ENCODE data around the gene IDNK.

Gene IDNK

GRCh38 chr9:83636813-83637212, 13.9 kb downstream of the IDNK start:
- no peak for DNase-seq

GRCh38 chr9:83637389-83637788, 14.4 kb downstream of the IDNK start:
- DNase-seq = no peak

- no peak for DNase-seq
Observed at GRCh38 chr9:83639266-83639665, 16.3 kb downstream of the IDNK start.

DNA sequence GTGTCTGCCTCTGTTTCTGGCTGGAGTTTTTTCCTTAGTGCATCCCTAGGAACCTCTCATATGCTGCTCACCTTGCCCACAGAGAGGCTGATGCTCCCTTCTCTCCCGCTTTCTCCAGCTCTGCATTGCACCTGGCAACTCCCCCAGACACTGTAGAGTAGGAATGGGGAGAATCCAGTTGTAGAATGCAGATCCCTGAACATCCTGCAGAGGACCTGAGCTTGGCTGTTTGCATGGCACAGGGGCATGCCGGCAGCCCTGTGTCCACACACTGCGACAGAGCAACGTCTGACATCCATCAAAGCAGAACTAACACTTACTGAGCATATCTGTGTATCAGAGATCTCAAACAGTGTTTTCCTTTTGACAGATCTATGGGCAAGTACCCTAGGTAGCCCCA, 19.9 kb downstream of the IDNK start:
- no peak for DNase-seq

GRCh38 chr9:83646500-83647239, 23.7 kb downstream of the IDNK start:
- no peak for DNase-seq

GRCh38 chr9:83649080-83649479, 26.1 kb downstream of the IDNK start:
- DNase-seq = peak; percentile 65

- no peak for DNase-seq
Observed at GRCh38 chr9:83649515-83649914, 26.6 kb downstream of the IDNK start.

GRCh38 chr9:83651558-83651957, 28.6 kb downstream of the IDNK start:
- DNase-seq = no peak

DNA sequence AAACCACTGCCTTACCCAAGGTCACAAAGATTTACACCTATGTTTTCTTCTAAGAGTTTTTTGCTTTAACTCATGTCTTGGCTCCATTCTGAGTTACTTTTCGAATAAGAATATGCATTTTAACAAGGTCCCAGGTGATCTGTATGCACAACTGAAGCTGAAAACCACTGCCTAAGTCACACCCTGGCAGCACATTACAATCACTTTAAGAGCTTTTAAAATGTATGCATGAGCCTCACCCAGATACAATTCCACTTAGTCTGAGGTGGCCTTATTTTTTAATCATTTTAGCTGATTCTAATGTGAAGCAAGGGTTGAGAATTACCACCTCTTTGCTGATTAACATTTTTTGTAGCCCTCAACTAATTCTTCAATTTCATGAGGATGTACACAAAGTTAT, 29.5 kb downstream of the IDNK start:
- no peak for DNase-seq

DNA sequence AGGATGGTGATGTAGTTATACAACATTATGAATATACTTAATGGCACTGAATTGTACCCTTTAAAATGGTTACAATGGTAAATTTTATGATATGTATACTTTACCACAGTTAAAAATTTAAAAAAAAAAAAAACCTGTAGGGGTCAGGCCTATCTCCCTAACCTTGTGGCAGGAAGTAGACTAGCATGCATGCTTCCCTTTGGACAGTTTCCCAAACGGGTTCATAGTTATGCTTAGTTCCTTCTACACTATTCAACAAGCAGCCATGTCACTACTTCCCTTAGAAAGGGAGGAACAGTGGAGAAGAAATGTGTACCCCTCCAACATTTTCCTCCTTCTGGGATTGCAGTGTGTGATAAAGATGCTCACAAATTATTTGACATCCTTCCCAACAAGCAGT, 32.5 kb downstream of the IDNK start:
- DNase-seq = no peak

DNA sequence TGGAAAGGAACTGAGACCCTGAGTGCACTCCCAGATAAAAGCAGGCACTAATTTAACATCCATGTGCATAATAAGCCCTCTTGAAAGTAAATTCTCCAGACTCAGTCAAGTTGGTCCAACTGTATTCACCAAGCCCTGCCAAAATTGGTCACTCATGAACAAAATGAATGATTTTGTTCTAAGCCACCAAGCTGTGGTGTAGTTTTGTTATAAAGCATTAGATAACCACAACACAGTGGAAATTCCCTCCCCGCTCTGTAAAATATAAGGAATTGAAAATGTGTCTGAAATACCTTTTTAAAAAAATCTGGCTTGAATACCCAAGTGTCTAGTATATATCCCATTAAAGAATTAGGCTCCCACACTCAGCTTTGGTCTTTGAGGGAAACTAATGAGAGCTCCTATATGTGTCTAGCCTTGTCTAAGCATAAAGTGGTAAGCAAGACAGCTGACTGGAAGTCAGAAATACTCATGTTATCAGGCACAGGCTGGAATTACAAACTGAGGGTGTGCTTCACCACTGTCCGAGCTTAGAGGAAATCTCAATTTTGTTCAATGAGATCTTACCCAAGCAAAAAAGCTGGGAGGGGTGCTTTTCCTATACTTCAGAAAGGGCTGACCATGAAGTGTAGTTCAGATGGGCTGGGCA, 33.2 kb downstream of the IDNK start:
- no peak for DNase-seq

- DNase-seq = no peak
Observed at GRCh38 chr9:83656952-83657351, 34.0 kb downstream of the IDNK start.

- no peak for DNase-seq
Observed at GRCh38 chr9:83662933-83663332, 40.0 kb downstream of the IDNK start.

DNA sequence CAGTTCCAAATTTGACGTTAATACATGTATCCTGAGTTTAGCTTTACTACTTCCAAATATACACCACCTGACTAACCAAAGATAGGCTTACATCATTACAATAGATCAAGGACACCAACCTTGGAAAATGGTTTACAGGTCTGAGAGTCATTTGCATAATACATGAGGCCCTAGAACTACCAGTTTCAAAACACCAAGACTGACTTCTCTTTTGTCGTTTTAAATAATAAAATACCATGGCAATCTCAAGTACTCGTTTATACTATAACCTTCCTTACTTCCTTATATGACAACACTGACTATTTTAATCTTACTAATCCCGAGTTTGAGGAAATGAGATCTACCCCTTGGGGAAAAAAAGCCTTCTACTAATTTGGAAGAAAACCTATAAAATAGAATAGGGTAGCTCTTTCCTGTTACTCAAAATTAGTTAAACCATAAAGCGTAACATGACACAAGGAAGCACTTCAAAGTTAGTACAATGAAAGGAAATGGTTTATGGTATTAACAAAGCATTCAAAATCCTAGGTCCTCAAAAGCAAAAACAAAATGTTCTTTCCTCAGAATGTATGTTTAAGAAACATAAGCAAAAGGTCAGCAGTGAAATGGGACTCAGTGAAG, 42.7 kb downstream of the IDNK start:
- DNase-seq = peak; percentile 21

DNA sequence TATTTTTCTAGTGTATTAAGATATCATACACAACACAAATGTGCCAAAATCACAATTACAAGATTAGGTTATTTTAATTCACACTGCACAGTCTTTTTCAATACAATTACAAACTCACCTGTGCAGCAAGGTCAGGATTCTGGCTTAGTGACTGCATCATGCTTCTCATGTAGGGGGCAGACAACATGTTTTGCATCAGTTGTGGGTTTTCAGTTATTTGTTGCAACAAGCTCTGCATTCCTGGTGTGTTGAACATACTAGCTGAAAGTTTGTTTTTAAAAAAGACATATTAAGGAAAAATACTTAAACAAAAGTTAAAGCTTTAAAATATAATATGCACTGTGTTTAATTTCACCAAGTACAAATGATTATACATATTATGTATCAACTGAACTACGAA, 46.1 kb downstream of the IDNK start:
- no peak for DNase-seq

GRCh38 chr9:83670381-83670780, 47.4 kb downstream of the IDNK start:
- no peak for DNase-seq

DNA sequence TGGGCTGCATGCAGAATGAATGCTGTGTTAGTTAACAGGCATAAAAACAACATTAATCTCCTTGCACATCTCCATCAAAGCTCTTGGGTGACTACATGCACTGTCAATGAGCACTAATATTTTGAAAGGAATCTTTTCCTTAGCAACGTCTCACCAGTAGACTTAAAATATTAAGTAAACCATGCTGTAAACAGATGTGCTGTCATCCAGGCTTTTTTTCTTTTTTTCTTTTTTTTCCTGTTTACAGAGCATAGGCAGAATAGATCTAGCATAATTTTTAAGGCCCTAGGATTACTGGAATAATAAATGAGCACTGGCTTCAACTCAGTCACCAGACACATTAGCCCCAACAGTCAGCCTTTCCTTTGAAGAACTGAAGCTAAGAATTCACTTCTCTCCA, 48.5 kb downstream of the IDNK start:
- no peak for DNase-seq

DNA sequence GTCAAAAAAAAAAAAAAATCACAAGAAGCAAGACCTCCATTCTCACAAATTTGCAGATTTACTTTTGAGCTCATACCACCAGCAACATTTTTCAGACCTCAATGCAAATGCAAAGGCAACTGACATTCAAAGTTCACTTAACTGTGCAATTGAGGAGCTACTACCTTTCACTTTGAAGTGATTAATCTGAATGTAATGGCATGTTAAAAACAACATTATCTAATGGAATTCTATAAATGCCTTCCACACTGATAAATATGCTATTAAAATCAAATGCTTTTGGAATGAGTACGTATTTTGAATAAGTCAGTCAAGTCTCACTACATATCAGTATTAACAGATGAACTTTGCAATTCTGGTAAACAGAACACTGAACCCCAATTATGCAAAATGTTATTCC, 52.5 kb downstream of the IDNK start:
- DNase-seq = no peak

GRCh38 chr9:83677596-83677995, 54.7 kb downstream of the IDNK start:
- no peak for DNase-seq

- DNase-seq = no peak
Observed at GRCh38 chr9:83680233-83680632, 57.3 kb downstream of the IDNK start.

DNA sequence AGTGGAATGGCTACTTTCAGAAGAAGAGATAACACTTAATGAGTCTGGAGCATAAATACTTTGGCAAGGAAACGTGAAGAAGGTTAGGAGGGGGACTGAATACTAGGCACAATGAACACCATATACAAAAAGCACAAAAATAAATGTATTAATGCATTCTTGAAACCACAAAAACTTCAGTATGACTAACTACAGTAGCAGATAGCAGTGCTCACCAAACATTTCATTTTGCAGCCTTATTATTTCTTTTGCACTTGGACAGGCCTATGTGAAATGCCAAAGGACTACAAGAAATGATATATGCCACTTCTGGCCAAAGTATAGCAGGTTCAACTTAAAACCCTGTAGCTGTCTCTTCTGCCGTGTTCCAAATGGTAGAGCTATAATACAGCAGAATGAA, 58.5 kb downstream of the IDNK start:
- DNase-seq = no peak

DNA sequence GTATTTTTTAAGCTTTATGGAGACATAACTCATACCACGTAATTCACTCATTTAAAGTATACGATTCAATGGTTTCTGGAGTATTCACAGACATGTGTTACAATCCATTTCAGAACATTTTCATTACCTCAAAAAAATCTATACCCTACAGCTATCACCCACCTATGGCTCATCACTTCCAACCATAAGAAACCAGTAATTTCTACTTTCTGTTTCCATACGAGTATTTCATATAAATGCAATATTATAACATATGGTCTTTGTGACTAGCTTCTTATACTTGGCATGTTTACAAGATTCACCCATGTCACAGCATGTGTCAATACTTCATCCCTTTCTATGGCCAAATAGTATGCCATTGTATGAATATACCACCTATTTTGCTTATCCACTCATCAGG, 66.0 kb downstream of the IDNK start:
- no peak for DNase-seq

GRCh38 chr9:83691492-83691891, 68.5 kb downstream of the IDNK start:
- no peak for DNase-seq
